Measurements from ENCODE around the gene SLC34A3.

DNA sequence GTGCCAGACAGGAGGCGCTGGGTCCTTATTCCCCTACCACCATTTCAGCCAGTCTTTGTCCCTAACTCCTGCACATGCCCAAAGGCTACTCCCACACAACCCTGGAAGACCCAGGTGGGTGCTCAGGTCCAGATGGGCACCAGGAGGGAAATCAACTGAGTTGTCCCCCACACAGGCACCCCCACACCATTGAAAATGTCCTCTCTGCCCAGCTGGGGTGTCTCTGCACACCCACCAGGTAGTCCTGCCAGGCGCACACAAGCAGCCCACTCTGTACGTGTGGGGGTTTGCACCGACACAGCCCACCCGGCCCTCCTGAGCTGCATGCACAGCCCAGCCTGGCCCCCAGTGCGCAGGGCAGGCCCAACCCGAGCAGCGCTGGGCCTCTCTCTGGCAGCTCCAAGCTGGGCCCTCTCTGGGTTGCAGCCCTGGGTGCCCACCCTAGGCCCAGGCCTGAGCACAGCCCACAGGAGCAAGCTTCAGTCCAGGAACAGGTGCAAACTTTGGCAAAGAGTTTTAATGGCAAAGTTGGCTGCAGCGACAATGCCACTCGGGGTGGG is 10.9 kb upstream of the SLC34A3 start:
- TF ChIP-seq JUNB (IDR thresholded peaks at IDR 0.05) (no peak), CTCF (IDR thresholded peaks at IDR 0.05) (no peak), POLR2A (IDR thresholded peaks at IDR 0.05; ENCODE audit: low read length) (no peak), FOSL2 (IDR thresholded peaks at IDR 0.05) (no peak), FOSL2 (CRISPR knock-in tag; IDR thresholded peaks at IDR 0.05) (no peak), GATA3 (IDR thresholded peaks at IDR 0.05; ENCODE audit: borderline replicate concordance) (no peak)
- TF ChIP-seq, protein P1, sequence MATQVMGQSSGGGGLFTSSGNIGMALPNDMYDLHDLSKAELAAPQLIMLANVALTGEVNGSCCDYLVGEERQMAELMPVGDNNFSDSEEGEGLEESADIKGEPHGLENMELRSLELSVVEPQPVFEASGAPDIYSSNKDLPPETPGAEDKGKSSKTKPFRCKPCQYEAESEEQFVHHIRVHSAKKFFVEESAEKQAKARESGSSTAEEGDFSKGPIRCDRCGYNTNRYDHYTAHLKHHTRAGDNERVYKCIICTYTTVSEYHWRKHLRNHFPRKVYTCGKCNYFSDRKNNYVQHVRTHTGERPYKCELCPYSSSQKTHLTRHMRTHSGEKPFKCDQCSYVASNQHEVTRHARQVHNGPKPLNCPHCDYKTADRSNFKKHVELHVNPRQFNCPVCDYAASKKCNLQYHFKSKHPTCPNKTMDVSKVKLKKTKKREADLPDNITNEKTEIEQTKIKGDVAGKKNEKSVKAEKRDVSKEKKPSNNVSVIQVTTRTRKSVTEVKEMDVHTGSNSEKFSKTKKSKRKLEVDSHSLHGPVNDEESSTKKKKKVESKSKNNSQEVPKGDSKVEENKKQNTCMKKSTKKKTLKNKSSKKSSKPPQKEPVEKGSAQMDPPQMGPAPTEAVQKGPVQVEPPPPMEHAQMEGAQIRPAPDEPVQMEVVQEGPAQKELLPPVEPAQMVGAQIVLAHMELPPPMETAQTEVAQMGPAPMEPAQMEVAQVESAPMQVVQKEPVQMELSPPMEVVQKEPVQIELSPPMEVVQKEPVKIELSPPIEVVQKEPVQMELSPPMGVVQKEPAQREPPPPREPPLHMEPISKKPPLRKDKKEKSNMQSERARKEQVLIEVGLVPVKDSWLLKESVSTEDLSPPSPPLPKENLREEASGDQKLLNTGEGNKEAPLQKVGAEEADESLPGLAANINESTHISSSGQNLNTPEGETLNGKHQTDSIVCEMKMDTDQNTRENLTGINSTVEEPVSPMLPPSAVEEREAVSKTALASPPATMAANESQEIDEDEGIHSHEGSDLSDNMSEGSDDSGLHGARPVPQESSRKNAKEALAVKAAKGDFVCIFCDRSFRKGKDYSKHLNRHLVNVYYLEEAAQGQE (IDR thresholded peaks at IDR 0.05): no peak
